NCI-H128 (cell line): ENCODE data around the gene SNAI3.
A peak's percentile ranks its signal among the peaks of the same experiment; 100 is the strongest.
"Not testable (repeated sequence)": the region's sequence is repeated elsewhere in the genome, so short reads cannot be mapped to it uniquely, and the experiment has no call there.

Experiments used
- DNase-seq: peaks from one replicate; lab custom pipeline; 2025; ENCODE audit not compliant: unreplicated experiment; lab: John Stamatoyannopoulos, UW

SNAI3 gene

GRCh38 chr16:88671806-88672205 is 14.5 kb downstream of the SNAI3 start:
- DNase-seq: no peak

GRCh38 chr16:88669980-88670379 is 16.3 kb downstream of the SNAI3 start:
- no peak for DNase-seq

- not testable (repeated sequence) for DNase-seq
Observed at GRCh38 chr16:88669493-88669892, 16.8 kb downstream of the SNAI3 start.

- DNase-seq: no peak
Observed at GRCh38 chr16:88667461-88667860, 18.8 kb downstream of the SNAI3 start.

GRCh38 chr16:88665570-88665969 is 20.7 kb downstream of the SNAI3 start:
- DNase-seq: no peak

GRCh38 chr16:88665148-88665547 is 21.2 kb downstream of the SNAI3 start:
- no peak for DNase-seq

GRCh38 chr16:88662843-88663606 is 23.3 kb downstream of the SNAI3 start, which contains the start of gene MVD:
MVD (minus strand) TSS chr16:88663091; CDS start chr16:88663080, 11 bp downstream.
- DNase-seq: peak; percentile 89

- no peak for DNase-seq
Observed at GRCh38 chr16:88662222-88662842, 24.0 kb downstream of the SNAI3 start.

- no peak for DNase-seq
Observed at GRCh38 chr16:88661468-88661867, 24.8 kb downstream of the SNAI3 start.

- no peak for DNase-seq
Observed at GRCh38 chr16:88659160-88659559, 27.1 kb downstream of the SNAI3 start.

GRCh38 chr16:88658714-88659113 is 27.6 kb downstream of the SNAI3 start:
- no peak for DNase-seq

GRCh38 chr16:88657371-88657770 is 28.9 kb downstream of the SNAI3 start:
- DNase-seq: no peak

- no peak for DNase-seq
Observed at GRCh38 chr16:88656291-88656980, 29.9 kb downstream of the SNAI3 start.

- no peak for DNase-seq
Observed at GRCh38 chr16:88655733-88656281, 30.5 kb downstream of the SNAI3 start.

GRCh38 chr16:88655053-88655732 is 31.1 kb downstream of the SNAI3 start:
- no peak for DNase-seq

GRCh38 chr16:88654363-88655052 is 31.8 kb downstream of the SNAI3 start:
- DNase-seq: no peak

GRCh38 chr16:88653596-88654362 is 32.5 kb downstream of the SNAI3 start:
- no peak for DNase-seq

- no peak for DNase-seq
Observed at GRCh38 chr16:88653101-88653500, 33.2 kb downstream of the SNAI3 start.

GRCh38 chr16:88652762-88653063 is 33.6 kb downstream of the SNAI3 start:
- no peak for DNase-seq
